Endothelial cell of umbilical vein (primary cell): ENCODE results near the gene DLG3. TPM values are rescaled to one million over a fixed set of nuclear protein-coding genes. Genes with fewer than 3 reads are reported as not detected.

Source experiments
- BruUV-seq: library from RNA; stranded (reverse); fragments of 400-500 nt; replicated peaks from 2 replicates; lab custom pipeline; 2021; lab: Mats Ljungman, UMichigan
- CTCF ChIA-PET: fragments of 300-600, 350-600 bp; sonication (Branson Sonifier 250); formaldehyde crosslinking; loops from one replicate; lab custom pipeline; 2021; ENCODE audit warnings: antibody characterized with exemption, inconsistent platforms; lab: Charles Lee
- POLR2A ChIA-PET: fragments of 300-600, 350-600 bp; sonication (Branson Sonifier 250); formaldehyde crosslinking; loops from one replicate; lab custom pipeline; 2021; ENCODE audit warnings: antibody characterized with exemption, inconsistent platforms; lab: Charles Lee
- DNase-seq: peaks from one replicate; pipeline ENCODE4 v3.0.0-alpha.2; 2011; ENCODE audit warnings: low read depth, low spot score
- FAIRE-seq: peaks from 2 replicates; lab custom pipeline; 2011; peaks lifted over from hg19 to GRCh38; lab: Jason Lieb, UNC
- H2AFZ ChIP-seq: 2 replicates; pipeline ENCODE4 v1.6.0; 2012; ENCODE audit warnings: low read depth, low read length, control low read depth, inconsistent platforms
- H3K27ac ChIP-seq: 2 replicates; pipeline ENCODE4 v1.5.1; 2011; ENCODE audit warnings: low read depth, mild to moderate bottlenecking, control low read depth, low read length, moderate library complexity; ENCODE audit not compliant: insufficient read depth
- H3K27me3 ChIP-seq, 2 experiments: 2 replicates each; pipeline versions ENCODE4 v1.6.0 to v1.6.1; 2011; ENCODE audit warnings: low read length in 2 of 2, mixed read lengths in 1 of 2; ENCODE audit not compliant: control insufficient read depth in 2 of 2, insufficient read depth in 2 of 2
- H3K36me3 ChIP-seq, 2 experiments: 2 replicates in 1 of 2; 3 replicates in 1 of 2; pipeline ENCODE4 v1.5.1; 2011; ENCODE audit warnings: low read length in 2 of 2, mild to moderate bottlenecking in 1 of 2, moderate library complexity in 1 of 2; ENCODE audit not compliant: control insufficient read depth in 2 of 2, insufficient read depth in 2 of 2; ENCODE audit errors: extremely low read depth in 1 of 2
- H3K4me1 ChIP-seq: 3 replicates; pipeline ENCODE4 v1.5.1; 2011; ENCODE audit warnings: mild to moderate bottlenecking, low read length; ENCODE audit not compliant: control insufficient read depth, insufficient read depth; ENCODE audit errors: extremely low read depth
- H3K4me2 ChIP-seq: 2 replicates; pipeline ENCODE4 v1.6.1; 2011; ENCODE audit warnings: low read length, control low read depth, mixed read lengths; ENCODE audit not compliant: insufficient read depth
- H3K4me3 ChIP-seq, 3 experiments: fragments of 200-600 bp in 1 of 3; sonication (generic), shearing (Covaris generic) in 1 of 3; replicated peaks in 1 of 3; 2 replicates each; pipeline ENCODE4 v1.5.1; 2011 to 2016; ENCODE audit warnings: control low read depth in 3 of 3, low read length in 3 of 3, mild to moderate bottlenecking in 2 of 3, inconsistent platforms in 1 of 3, low read depth in 1 of 3, moderate library complexity in 1 of 3; ENCODE audit not compliant: insufficient read depth in 1 of 3
- H3K79me2 ChIP-seq: 2 replicates; pipeline ENCODE4 v1.6.0; 2012; ENCODE audit warnings: low read length, inconsistent platforms; ENCODE audit not compliant: control insufficient read depth, insufficient read depth
- H3K9ac ChIP-seq: replicated peaks from 2 replicates; pipeline ENCODE3; 2011; ENCODE audit warnings: low read length, control low read depth; ENCODE audit not compliant: insufficient read depth; ENCODE audit errors: extremely low read depth
- H3K9me1 ChIP-seq: replicated peaks from 3 replicates; pipeline ENCODE4 v1.6.0; 2011; ENCODE audit warnings: mild to moderate bottlenecking, low read length; ENCODE audit not compliant: control insufficient read depth, insufficient read depth; ENCODE audit errors: extremely low read depth
- H3K9me3 ChIP-seq: replicated peaks from 2 replicates; pipeline ENCODE4 v1.5.1; 2012; ENCODE audit warnings: low read length, inconsistent platforms; ENCODE audit not compliant: control insufficient read depth, insufficient read depth
- H4K20me1 ChIP-seq: replicated peaks from 2 replicates; pipeline ENCODE3; 2011; ENCODE audit warnings: mild to moderate bottlenecking, low read length; ENCODE audit not compliant: control insufficient read depth, insufficient read depth; ENCODE audit errors: extremely low read depth
- EZH2 ChIP-seq: IDR thresholded peaks from 2 replicates; pipeline ENCODE4 v1.6.1; 2012; ENCODE audit warnings: borderline replicate concordance, low read depth, mild to moderate bottlenecking, moderate library complexity, low read length, inconsistent platforms; ENCODE audit not compliant: severe bottlenecking
- GATA2 ChIP-seq: IDR thresholded peaks from 2 replicates; pipeline ENCODE4 v1.7.0; 2011; ENCODE audit warnings: low read depth, mild to moderate bottlenecking, moderate library complexity, mixed read lengths, low read length; ENCODE audit not compliant: insufficient read length, insufficient read depth
- JUN ChIP-seq: IDR thresholded peaks from 2 replicates; pipeline ENCODE4 v1.6.1; 2011; ENCODE audit warnings: borderline replicate concordance, low read depth; ENCODE audit not compliant: insufficient read length, insufficient read depth
- MAX ChIP-seq: IDR thresholded peaks from 2 replicates; pipeline ENCODE4 v1.6.1; 2011; ENCODE audit not compliant: insufficient read depth, insufficient read length
- MYC ChIP-seq: IDR thresholded peaks from one replicate; pipeline ENCODE4 v1.6.1; 2011; ENCODE audit warnings: mild to moderate bottlenecking, low read depth, low read length
- POLR2AphosphoS5 ChIP-seq: IDR thresholded peaks from 2 replicates; pipeline ENCODE4 v1.6.1; 2012; ENCODE audit warnings: low read depth, mild to moderate bottlenecking, control low read depth, low read length, moderate library complexity; ENCODE audit not compliant: insufficient read depth
- dilution Hi-C: fragments of 300-500 bp; cut with MboI; formaldehyde crosslinking; loops from one replicate; pipeline ENCODE4 v1.15.0; 2019; ENCODE audit warnings: low sequenced_read_pairs; ENCODE audit not compliant: extremely low pct_ligation_motif_present
- intact Hi-C: fragments of 100-400 bp; cut with micrococcal nuclease; formaldehyde crosslinking; loops from one replicate; pipeline ENCODE4 v1.10.0; 2022
- polyA plus RNA-seq, 4 experiments: library from polyadenylated mRNA; depleted of rRNA in 3 of 4; stranded (reverse) in 3 of 4; unstranded in 1 of 4; fragments of >200 nt; gene quantifications; 2 replicates each; pipeline versions ENCODE4 v1.2.1 to v1.2.3, GENCODE V29; 2011 to 2012; ENCODE audit warnings: missing spikeins in 1 of 4
- total RNA-seq: library from RNA; stranded (reverse); gene quantifications from 2 replicates; pipeline ENCODE4 v1.2.3, GENCODE V29; 2021

The DLG3 gene
- total and polyA plus RNA-seq, 2 donors (not counting 3 experiments of a cell fraction or from before 2014, with no cell fraction given): 1.2 to 3.2 TPM

GRCh38 chrX:70497026-70497425 is 52.4 kb downstream of the DLG3 start:
- no peak for TF ChIP-seq EZH2
- TF ChIP-seq MYC: no peak
- TF ChIP-seq GATA2: no peak
- no peak for TF ChIP-seq POLR2AphosphoS5
- Histone ChIP-seq H3K27me3 (no peaks in the 10 kb centered on the region), H3K4me1 (no peaks in the 10 kb centered on the region), H3K9ac (no peak overlapping the region), H3K9me3 (no peaks in the 10 kb centered on the region), H3K27ac (no peak overlapping the region), H3K79me2 (no peaks in the 10 kb centered on the region), H3K36me3 (no peaks in the 10 kb centered on the region), H3K9me1 (no peaks in the 10 kb centered on the region), H2AFZ (no peak overlapping the region), H4K20me1 (no peaks in the 10 kb centered on the region), H3K4me2 (no peak overlapping the region), H3K4me3 (no peak overlapping the region)
- FAIRE-seq: no peak
- no peak for DNase-seq
- BruUV-seq: no TSS peak
- intact Hi-C loops (no loop called here), dilution Hi-C loops (no loop called here)
- ChIA-PET CTCF (no interaction called here), POLR2A (no interaction called here)

GRCh38 chrX:70498129-70498528 is 53.5 kb downstream of the DLG3 start:
- no peaks in the 10 kb centered on the region for H3K79me2 ChIP-seq
- DNase-seq (no peak), FAIRE-seq (no peak)
- no peaks in the 10 kb centered on the region for H4K20me1 ChIP-seq
- intact Hi-C loops (no loop called here), dilution Hi-C loops (no loop called here)
- H3K9me3 ChIP-seq: no peaks in the 10 kb centered on the region
- H3K9ac ChIP-seq: no peak overlapping the region
- H3K9me1 ChIP-seq: no peaks in the 10 kb centered on the region
- H3K27ac ChIP-seq: no peak overlapping the region
- no peak overlapping the region for H3K4me2 ChIP-seq
- CTCF ChIA-PET: no interaction called here
- H3K27me3 ChIP-seq: no peaks in the 10 kb centered on the region
- no peak for TF ChIP-seq JUN
- TF ChIP-seq EZH2: no peak
- no peak for TF ChIP-seq MAX
- TF ChIP-seq MYC: no peak
- BruUV-seq: no TSS peak
- POLR2A ChIA-PET: no interaction called here
- H3K36me3 ChIP-seq: no peaks in the 10 kb centered on the region
- H3K4me3 ChIP-seq: no peak overlapping the region
- no peak overlapping the region for H2AFZ ChIP-seq
- H3K4me1 ChIP-seq: no peaks in the 10 kb centered on the region
